GM19397 (cell line): Measurements from ENCODE around the gene PTGR3.

Source experiments
- ATAC-seq: cut with Tn5 transposase; IDR thresholded peaks from one replicate; pipeline ENCODE4 v1.9.1; 2021; ENCODE audit warnings: mild to moderate bottlenecking, moderate library complexity; ENCODE audit not compliant: unreplicated experiment

Gene PTGR3

GRCh38 chr18:75215663-75216062 lies 6.7 kb upstream of the PTGR3 start:
- ATAC-seq: no peak

- ATAC-seq: no peak
These were observed 6.0 kb upstream of the PTGR3 start for GRCh38 chr18:75214766-75215510.

- ATAC-seq: no peak
These were observed 5.4 kb upstream of the PTGR3 start for GRCh38 chr18:75214332-75214690.

- ATAC-seq: no peak
These were observed 4.8 kb upstream of the PTGR3 start for GRCh38 chr18:75213611-75214331.

- ATAC-seq: no peak
These were observed 3.8 kb upstream of the PTGR3 start for GRCh38 chr18:75212751-75213090.

GRCh38 chr18:75211953-75212750 lies 3.2 kb upstream of the PTGR3 start:
- ATAC-seq: no peak

- ATAC-seq: no peak
These were observed 2.6 kb upstream of the PTGR3 start for GRCh38 chr18:75211626-75211952.

GRCh38 chr18:75211002-75211621 lies 2.2 kb upstream of the PTGR3 start:
- no peak for ATAC-seq

- ATAC-seq: peak; percentile 16
These were observed 1.5 kb upstream of the PTGR3 start, which contains the start of gene TSHZ1 for GRCh38 chr18:75210274-75211001. TSHZ1 (plus strand) TSS chr18:75210797; CDS start chr18:75211877, 1,080 bp downstream.

- no peak for ATAC-seq
These were observed 966 bp upstream of the PTGR3 start for GRCh38 chr18:75209951-75210258.

- no peak for ATAC-seq
These were observed 157 bp downstream of the PTGR3 start for GRCh38 chr18:75208836-75209128.

GRCh38 chr18:75208155-75208835 lies 644 bp downstream of the PTGR3 start:
- ATAC-seq: no peak

GRCh38 chr18:75207310-75208154 lies 1.4 kb downstream of the PTGR3 start:
- no peak for ATAC-seq

- no peak for ATAC-seq
These were observed 2.3 kb downstream of the PTGR3 start for GRCh38 chr18:75206452-75207309.

- no peak for ATAC-seq
These were observed 3.3 kb downstream of the PTGR3 start for GRCh38 chr18:75205514-75206132.

GRCh38 chr18:75204732-75205513 lies 4.0 kb downstream of the PTGR3 start:
- no peak for ATAC-seq

- no peak for ATAC-seq
These were observed 4.6 kb downstream of the PTGR3 start for GRCh38 chr18:75204269-75204731.
